Left lung (tissue), 10 donors: ENCODE results near the gene GBP3. TPM values are rescaled to one million over a fixed set of nuclear protein-coding genes. Genes with fewer than 3 reads are reported as not detected.

Experiments used
- ATAC-seq: fragments of 200-7000 bp; cut with Tn5 transposase; one replicate; pipeline ENCODE4 v1.9.1; 2020; ENCODE audit warnings: moderate library complexity
- DNase-seq, 4 donors: peaks; one replicate each; pipeline ENCODE4 v3.0.0-alpha.2; 2013 to 2020
- H3K27ac ChIP-seq, 2 donors: fragments of 200-600 bp; sonication (generic) in 1 of 2; one replicate each; pipeline versions ENCODE4 v1.5.0 to v1.8.0; 2020 to 2021
- H3K27me3 ChIP-seq, 2 donors: fragments of 200-600 bp; sonication (generic) in 1 of 2; one replicate each; pipeline versions ENCODE4 v1.5.0 to v1.8.0; 2020 to 2021
- H3K36me3 ChIP-seq, 2 donors: fragments of 200-600 bp; sonication (generic) in 1 of 2; one replicate each; pipeline versions ENCODE4 v1.5.0 to v1.8.0; 2020 to 2021
- H3K4me1 ChIP-seq, 2 donors: fragments of 200-600 bp; one replicate each; pipeline ENCODE4 v1.8.0; 2021
- H3K4me3 ChIP-seq, 2 donors: fragments of 200-600 bp; sonication (generic) in 1 of 2; one replicate each; pipeline versions ENCODE4 v1.5.0 to v1.8.0; 2020 to 2021; ENCODE audit warnings: mild to moderate bottlenecking in 1 of 2
- H3K9me3 ChIP-seq, 2 donors: fragments of 200-600 bp; sonication (generic) in 1 of 2; one replicate each; pipeline versions ENCODE4 v1.5.0 to v1.8.0; 2020 to 2021
- intact Hi-C, 2 donors: fragments of 100-400 bp; cut with DNase I; formaldehyde crosslinking; loops; one replicate each; pipeline versions ENCODE4 v1.11.2 to v1.14.2; 2022
- polyA plus RNA-seq, 6 donors: library from polyadenylated mRNA; unstranded; fragments of 120-200 nt; gene quantifications; one replicate each; pipeline ENCODE4 v1.2.1, GENCODE V29; 2013; ENCODE audit not compliant: insufficient read length in 6 of 6
- total RNA-seq, 2 donors: library from RNA; stranded (reverse); fragmentation: NEBNext Ultra II Directional; extraction: Animal tissue kit (Norgen Biotek cat#: 25700); gene quantifications; one replicate each; pipeline ENCODE4 v1.2.1, GENCODE V29; 2021
- TF ChIP-seq, protein P1 (sequence below), 2 donors: fragments of 200-600 bp; sonication (generic) in 1 of 2; IDR thresholded peaks; one replicate each; pipeline versions ENCODE4 v1.5.0 to v1.8.0; 2021; ENCODE audit warnings: antibody characterized with exemption in 2 of 2
- donor health status: DM: no; HTN: yes; CAD: no.
- donor health status: DM: no; HTN: no; CAD: no.

Gene GBP3
- total and polyA plus RNA-seq, 8 donors, result 8.5 to 32.6 (median 14.3) TPM

DNA sequence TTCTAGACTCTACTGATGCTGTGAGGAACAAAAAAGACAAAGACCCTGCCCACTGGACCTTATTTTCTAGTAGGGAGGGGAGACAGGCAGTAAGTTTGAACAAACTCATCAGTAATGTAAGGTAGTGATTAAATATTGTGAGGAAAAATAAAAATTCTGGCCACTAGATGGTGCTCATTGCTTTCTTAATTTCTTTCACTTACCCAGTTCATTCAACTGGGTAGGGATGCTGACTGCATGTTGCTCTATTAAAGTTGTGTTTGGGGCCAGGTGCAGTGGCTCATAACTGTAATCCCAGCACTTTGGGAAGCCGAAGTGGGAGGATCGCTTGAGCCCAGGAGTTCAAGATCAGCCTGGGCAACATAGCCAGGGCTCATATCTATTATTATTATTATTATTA lies 23.9 kb downstream of the GBP3 start:
- TF ChIP-seq, protein P1, sequence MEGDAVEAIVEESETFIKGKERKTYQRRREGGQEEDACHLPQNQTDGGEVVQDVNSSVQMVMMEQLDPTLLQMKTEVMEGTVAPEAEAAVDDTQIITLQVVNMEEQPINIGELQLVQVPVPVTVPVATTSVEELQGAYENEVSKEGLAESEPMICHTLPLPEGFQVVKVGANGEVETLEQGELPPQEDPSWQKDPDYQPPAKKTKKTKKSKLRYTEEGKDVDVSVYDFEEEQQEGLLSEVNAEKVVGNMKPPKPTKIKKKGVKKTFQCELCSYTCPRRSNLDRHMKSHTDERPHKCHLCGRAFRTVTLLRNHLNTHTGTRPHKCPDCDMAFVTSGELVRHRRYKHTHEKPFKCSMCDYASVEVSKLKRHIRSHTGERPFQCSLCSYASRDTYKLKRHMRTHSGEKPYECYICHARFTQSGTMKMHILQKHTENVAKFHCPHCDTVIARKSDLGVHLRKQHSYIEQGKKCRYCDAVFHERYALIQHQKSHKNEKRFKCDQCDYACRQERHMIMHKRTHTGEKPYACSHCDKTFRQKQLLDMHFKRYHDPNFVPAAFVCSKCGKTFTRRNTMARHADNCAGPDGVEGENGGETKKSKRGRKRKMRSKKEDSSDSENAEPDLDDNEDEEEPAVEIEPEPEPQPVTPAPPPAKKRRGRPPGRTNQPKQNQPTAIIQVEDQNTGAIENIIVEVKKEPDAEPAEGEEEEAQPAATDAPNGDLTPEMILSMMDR (IDR thresholded peaks at IDR 0.05), result peak; percentile 31 to 44
- no peaks in the 10 kb centered on the region for H3K27me3 ChIP-seq
- intact Hi-C loops, result loop anchor here in 1 of 2 donors (2.0 to 5.0 kb wide), 2 partner anchors 360 to 459 kb away; no protein-coding TSS in a partner anchor
- H3K9me3 ChIP-seq, result no peaks in the 10 kb centered on the region
- no peak overlapping the region for H3K27ac ChIP-seq
- DNase-seq (peak in 2 of 4 donors; percentile 45 to 77), ATAC-seq (peak; percentile 97)
- H3K4me3 ChIP-seq, result no peak overlapping the region
- H3K4me1 ChIP-seq, result peaks cover 0 to under 1% of the 10 kb centered on the region in 2 donors
- no peaks in the 10 kb centered on the region for H3K36me3 ChIP-seq

DNA sequence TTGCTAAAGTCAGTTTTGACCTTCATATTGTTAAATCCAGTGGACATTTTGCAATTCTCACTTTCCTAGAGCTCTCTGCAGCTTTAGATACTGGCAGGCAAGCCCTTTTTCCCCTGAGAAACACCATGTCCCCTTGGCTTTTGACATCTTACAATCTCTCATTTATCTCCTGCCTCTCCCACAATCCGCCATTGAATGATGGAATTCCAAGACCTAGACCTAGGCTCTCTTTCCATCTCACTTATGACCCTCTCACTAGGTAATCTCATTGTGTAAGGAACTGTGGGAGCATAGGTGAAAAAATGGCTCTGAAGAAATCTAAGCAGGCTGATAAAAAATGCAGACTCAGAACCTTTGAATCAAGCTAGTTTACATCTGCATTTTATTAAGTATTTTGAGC lies 32.2 kb downstream of the GBP3 start:
- Histone ChIP-seq H3K4me3 (no peak overlapping the region), H3K27me3 (no peaks in the 10 kb centered on the region), H3K9me3 (no peaks in the 10 kb centered on the region), H3K36me3 (peaks cover 0 to 22% of the 10 kb centered on the region in 2 donors), H3K4me1 (peaks cover 3 to 48% of the 10 kb centered on the region in 2 donors), H3K27ac (no peak overlapping the region)
- DNase-seq (no peak), ATAC-seq (no peak)
- intact Hi-C loops, result no loop called here
- TF ChIP-seq, protein P1 (IDR thresholded peaks at IDR 0.05), result no peak

DNA sequence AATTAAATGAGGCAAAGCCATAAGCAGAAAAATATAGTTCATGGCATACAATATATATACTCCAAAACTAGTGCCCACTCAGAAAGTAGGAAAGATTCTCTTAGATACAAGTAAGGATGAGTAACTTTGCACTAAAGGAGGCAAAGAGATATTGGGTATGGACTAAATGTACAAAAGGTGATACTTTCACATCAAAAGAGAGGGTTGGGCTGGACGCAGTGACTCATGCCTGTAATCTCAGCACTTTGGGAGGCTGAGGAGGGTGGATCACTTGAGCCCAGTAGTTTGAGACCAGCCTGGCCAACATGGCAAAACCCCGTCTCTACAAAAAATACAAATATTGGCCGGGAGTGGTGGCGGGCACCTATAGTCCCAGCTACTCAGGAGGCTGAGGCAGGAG lies 37.0 kb downstream of the GBP3 start:
- TF ChIP-seq, protein P1 (IDR thresholded peaks at IDR 0.05), result no peak
- Histone ChIP-seq H3K27ac (peak overlapping the region; percentile 47 to 61), H3K27me3 (no peaks in the 10 kb centered on the region), H3K9me3 (no peaks in the 10 kb centered on the region), H3K36me3 (peaks cover 0 to 34% of the 10 kb centered on the region in 2 donors), H3K4me1 (peaks cover 12 to 77% of the 10 kb centered on the region in 2 donors), H3K4me3 (no peak overlapping the region)
- intact Hi-C loops, result no loop called here
- ATAC-seq (no peak), DNase-seq (no peak)

DNA sequence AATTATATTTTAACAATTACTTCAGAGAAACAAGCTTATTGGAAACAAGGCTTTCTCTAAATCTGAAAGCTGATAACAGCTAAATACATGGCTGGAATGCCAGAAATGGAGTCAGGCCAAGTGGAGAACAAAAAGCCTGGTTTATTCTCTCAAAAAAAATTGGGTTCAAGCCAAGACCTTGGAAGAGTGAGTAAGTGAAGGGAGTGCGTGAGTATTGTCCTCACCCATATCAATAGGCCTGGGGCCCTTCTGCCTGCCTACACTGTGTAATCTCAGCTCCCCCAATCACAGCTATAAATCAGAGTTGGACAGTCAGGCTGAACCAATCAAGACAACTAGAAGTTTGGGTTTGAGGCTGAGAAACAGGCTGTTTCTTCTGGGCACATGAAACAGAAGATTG lies 37.6 kb downstream of the GBP3 start:
- peaks cover 12 to 73% of the 10 kb centered on the region in 2 donors for H3K4me1 ChIP-seq
- DNase-seq, result peak in 2 of 4 donors; percentile 60 to 69
- no peaks in the 10 kb centered on the region for H3K9me3 ChIP-seq
- TF ChIP-seq, protein P1 (IDR thresholded peaks at IDR 0.05), result no peak
- intact Hi-C loops, result no loop called here
- H3K4me3 ChIP-seq, result no peak overlapping the region
- ATAC-seq, result peak; percentile 59
- peaks cover 0 to 34% of the 10 kb centered on the region in 2 donors for H3K36me3 ChIP-seq
- H3K27me3 ChIP-seq, result no peaks in the 10 kb centered on the region
- peak overlapping the region; percentile 47 to 61 for H3K27ac ChIP-seq

DNA sequence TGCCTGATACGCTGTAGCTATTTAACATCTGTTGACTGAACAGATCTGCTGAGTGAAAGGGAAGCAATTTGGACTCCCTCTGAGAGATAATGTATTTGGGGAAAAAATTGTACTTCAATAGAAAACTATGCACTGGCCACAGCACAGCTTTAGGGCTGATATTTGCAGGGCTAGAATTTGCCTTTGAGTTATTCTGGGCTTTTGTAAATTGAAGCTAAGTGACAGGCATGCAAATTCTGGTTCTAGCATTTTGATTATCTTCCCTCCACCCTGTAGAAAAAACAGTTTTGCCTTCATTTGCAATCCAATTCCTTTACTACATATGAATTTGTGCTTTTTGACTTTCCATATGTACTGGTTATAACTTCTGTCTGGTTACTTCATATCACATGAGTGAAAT lies 38.1 kb downstream of the GBP3 start:
- H3K4me3 ChIP-seq, result no peak overlapping the region
- peak in 2 of 4 donors; percentile 4 to 6 for DNase-seq
- intact Hi-C loops, result no loop called here
- peaks cover 0 to 34% of the 10 kb centered on the region in 2 donors for H3K36me3 ChIP-seq
- no peaks in the 10 kb centered on the region for H3K9me3 ChIP-seq
- H3K27ac ChIP-seq, result peak overlapping the region; percentile 47 to 61
- TF ChIP-seq, protein P1 (IDR thresholded peaks at IDR 0.05), result no peak
- H3K4me1 ChIP-seq, result peaks cover 12 to 73% of the 10 kb centered on the region in 2 donors
- peak; percentile 19 for ATAC-seq
- no peaks in the 10 kb centered on the region for H3K27me3 ChIP-seq
